Measurements from ENCODE around the gene ELF5.

ELF5 gene

DNA sequence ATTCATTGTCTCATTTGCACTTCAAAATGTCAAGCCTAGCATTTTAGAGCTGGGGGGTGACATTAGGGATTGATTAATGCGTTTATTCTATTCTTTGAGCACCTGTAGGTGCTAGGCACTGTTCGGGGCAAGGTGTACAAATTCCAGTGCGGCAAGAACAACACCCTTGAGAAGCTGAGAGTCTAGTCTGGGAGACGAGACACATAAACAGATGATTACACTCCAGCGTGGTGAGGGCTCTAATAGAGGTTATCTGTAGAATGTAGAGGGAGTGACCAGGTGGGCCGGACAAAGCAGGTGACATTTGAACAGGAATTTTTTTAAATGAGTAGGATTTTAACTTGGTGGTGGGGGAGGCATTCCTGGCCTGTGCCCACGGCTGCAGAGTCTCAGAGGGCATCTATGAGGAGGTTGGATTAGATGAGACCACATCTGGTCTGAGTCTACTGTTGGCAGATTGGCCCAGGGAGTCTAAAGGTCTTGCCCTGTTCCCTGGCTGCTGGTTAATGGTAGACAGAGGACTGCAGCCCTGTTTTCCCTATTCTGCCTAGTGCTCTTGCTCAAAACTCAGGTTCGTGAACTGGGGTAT, 73.9 kb downstream of the ELF5 start:
- no peak for TF ChIP-seq EZH2phosphoT487 (conservative IDR thresholded peaks at IDR 0.05; ENCODE audit: low read length)
- TF ChIP-seq, protein P1, sequence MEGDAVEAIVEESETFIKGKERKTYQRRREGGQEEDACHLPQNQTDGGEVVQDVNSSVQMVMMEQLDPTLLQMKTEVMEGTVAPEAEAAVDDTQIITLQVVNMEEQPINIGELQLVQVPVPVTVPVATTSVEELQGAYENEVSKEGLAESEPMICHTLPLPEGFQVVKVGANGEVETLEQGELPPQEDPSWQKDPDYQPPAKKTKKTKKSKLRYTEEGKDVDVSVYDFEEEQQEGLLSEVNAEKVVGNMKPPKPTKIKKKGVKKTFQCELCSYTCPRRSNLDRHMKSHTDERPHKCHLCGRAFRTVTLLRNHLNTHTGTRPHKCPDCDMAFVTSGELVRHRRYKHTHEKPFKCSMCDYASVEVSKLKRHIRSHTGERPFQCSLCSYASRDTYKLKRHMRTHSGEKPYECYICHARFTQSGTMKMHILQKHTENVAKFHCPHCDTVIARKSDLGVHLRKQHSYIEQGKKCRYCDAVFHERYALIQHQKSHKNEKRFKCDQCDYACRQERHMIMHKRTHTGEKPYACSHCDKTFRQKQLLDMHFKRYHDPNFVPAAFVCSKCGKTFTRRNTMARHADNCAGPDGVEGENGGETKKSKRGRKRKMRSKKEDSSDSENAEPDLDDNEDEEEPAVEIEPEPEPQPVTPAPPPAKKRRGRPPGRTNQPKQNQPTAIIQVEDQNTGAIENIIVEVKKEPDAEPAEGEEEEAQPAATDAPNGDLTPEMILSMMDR (IDR thresholded peaks at IDR 0.05; ENCODE audit: insufficient read depth, low read length, poor library complexity, severe bottlenecking): no peak
- Histone ChIP-seq H3K9me3 (ENCODE audit: insufficient read depth, low read length) (no peaks in the 10 kb centered on the region), H3K27me3 (ENCODE audit: low read length) (no peaks in the 10 kb centered on the region), H3K27ac (ENCODE audit: low read depth, low read length) (peak overlapping the region; percentile 66; the same call in 1 of the 2 replicates), H2AFZ (ENCODE audit: low read depth, low read length, severe bottlenecking) (peak overlapping the region; percentile 89), H3K9me2 (replicated peaks; ENCODE audit: insufficient read depth, low read length) (no peaks in the 10 kb centered on the region), H3K9ac (ENCODE audit: low read length) (peak overlapping the region; percentile 68), H4K20me1 (ENCODE audit: low read depth, low read length) (no peaks in the 10 kb centered on the region), H3K4me2 (ENCODE audit: low read depth, low read length, poor library complexity, severe bottlenecking) (peak overlapping the region; percentile 90), H3K79me2 (ENCODE audit: insufficient read depth, low read length) (peaks cover 10% of the 10 kb centered on the region), H3K36me3 (ENCODE audit: low read length) (no peaks in the 10 kb centered on the region; the same call in 1 of the 2 replicates), H3F3A (ENCODE audit: insufficient read depth) (no peaks in the 10 kb centered on the region), H3K4me3 (ENCODE audit: insufficient read depth, low read length, poor library complexity, severe bottlenecking) (peak overlapping the region; percentile 75)

DNA sequence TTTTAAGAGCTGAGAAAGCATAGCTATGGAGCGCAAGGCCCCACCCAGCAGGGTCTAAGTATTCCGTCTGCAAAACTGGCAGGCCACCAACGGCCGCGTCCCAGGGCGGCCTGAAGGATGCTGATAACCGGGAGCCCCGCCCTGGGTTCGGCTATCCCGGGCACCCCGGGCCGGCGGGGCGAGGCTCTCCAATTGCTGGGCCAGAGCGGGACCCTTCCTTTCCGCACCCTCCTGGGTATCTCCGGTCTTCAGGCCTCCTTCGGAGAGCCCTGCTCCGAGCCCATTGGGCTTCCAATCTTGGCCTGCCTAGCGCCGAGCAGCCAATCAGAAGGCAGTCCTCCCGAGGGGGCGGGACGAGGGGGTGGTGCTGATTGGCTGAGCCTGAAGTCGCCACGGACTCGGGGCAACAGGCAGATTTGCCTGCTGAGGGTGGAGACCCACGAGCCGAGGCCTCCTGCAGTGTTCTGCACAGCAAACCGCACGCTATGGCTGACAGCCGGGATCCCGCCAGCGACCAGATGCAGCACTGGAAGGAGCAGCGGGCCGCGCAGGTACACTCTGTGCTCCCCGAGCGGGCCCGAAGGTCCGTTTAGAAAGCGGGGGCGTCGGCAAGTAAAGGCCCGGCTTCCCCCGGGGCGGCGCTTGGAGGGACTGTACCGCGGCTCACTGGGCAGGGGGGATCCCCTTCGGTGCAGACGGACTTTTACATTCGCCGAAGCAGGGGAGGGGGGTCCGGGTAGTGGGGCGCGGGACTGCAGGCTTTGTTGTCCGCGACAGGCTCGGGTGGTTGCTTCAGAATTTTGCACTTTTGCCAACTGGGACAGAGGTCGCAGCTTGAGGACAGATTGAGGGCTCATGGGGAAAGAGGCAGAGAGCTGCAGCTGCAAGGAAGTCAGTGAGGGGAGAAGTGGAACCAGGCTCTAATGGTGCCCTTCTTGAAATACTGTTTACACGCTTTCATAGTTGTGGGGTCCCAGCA, 74.8 kb downstream of the ELF5 start, which contains the start of gene CAT:
CAT (plus strand) TSS at position 406 of the 979 bp plus-strand sequence; CDS start at position 486, 80 bp downstream.
- Histone ChIP-seq H3K27me3 (ENCODE audit: low read length) (no peaks in the 10 kb centered on the region), H3K79me2 (ENCODE audit: insufficient read depth, low read length) (peaks cover 10% of the 10 kb centered on the region), H3K9me3 (ENCODE audit: insufficient read depth, low read length) (no peaks in the 10 kb centered on the region), H3K9me2 (replicated peaks; ENCODE audit: insufficient read depth, low read length) (no peaks in the 10 kb centered on the region), H3K36me3 (ENCODE audit: low read length) (no peaks in the 10 kb centered on the region; the same call in 1 of the 2 replicates), H3K4me3 (ENCODE audit: insufficient read depth, low read length, poor library complexity, severe bottlenecking) (peak within 1 kb of the TSS; percentile 75), H3K9ac (ENCODE audit: low read length) (peak within 1 kb of the TSS; percentile 68), H3F3A (ENCODE audit: insufficient read depth) (no peaks in the 10 kb centered on the region), H3K27ac (ENCODE audit: low read depth, low read length) (peak within 1 kb of the TSS; percentile 66), H2AFZ (ENCODE audit: low read depth, low read length, severe bottlenecking) (peak within 1 kb of the TSS; percentile 99), H4K20me1 (ENCODE audit: low read depth, low read length) (no peaks in the 10 kb centered on the region), H3K4me2 (ENCODE audit: low read depth, low read length, poor library complexity, severe bottlenecking) (peak within 1 kb of the TSS; percentile 90)
- TF ChIP-seq, protein P1 (IDR thresholded peaks at IDR 0.05; ENCODE audit: insufficient read depth, low read length, poor library complexity, severe bottlenecking): no peak
- TF ChIP-seq EZH2phosphoT487 (conservative IDR thresholded peaks at IDR 0.05; ENCODE audit: low read length): no peak

DNA sequence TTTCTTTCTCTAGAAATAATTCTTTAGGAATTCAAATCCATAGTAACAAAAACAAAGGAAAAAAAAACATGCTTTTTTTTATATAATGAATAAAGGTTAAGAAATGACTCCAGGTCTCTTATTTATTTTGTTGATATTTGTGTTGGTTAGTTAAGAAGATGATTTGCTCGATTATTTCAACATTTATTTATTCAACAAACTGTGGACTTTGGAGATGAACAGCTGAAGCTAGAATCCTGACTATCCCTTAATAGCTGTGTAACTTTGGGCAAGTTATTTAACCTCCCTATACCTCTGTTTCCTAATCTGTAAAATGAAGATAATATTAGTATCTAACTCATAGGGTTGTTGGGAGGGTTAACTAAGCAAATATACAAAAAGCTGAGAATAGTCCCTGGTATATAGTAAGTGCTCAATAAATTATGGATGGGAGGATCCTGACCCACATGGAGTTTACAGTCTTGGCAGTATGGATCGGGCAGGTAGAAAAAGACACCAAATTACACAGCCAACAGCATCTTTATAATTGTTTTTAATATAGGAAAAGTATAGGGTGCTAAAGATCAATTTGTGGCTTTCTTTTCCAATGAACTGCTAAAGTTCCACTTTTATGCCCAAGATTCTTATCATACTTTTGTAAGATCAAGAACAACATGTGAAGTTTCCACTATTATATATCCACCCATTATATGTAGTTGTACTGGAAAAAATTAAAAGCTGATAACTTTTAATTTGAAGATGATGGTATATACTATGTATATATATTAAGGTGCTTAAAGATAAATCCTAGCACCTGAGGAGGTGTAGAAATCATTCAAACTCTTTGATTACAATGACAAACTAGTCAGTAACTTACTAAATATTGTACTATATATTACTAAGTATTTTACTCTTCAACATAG, 76.1 kb downstream of the ELF5 start:
- peaks cover 10% of the 10 kb centered on the region for H3K79me2 ChIP-seq (ENCODE audit: insufficient read depth, low read length)
- no peak overlapping the region for H3K27ac ChIP-seq (ENCODE audit: low read depth, low read length)
- H3K9me2 ChIP-seq (replicated peaks; ENCODE audit: insufficient read depth, low read length): no peaks in the 10 kb centered on the region
- H4K20me1 ChIP-seq (ENCODE audit: low read depth, low read length): no peaks in the 10 kb centered on the region
- H3K27me3 ChIP-seq (ENCODE audit: low read length): no peaks in the 10 kb centered on the region
- H3K9me3 ChIP-seq (ENCODE audit: insufficient read depth, low read length): no peaks in the 10 kb centered on the region
- no peak for TF ChIP-seq EZH2phosphoT487 (conservative IDR thresholded peaks at IDR 0.05; ENCODE audit: low read length)
- TF ChIP-seq, protein P1 (IDR thresholded peaks at IDR 0.05; ENCODE audit: insufficient read depth, low read length, poor library complexity, severe bottlenecking): no peak
- peak overlapping the region; percentile 68; the same call in 1 of the 2 replicates for H3K9ac ChIP-seq (ENCODE audit: low read length)
- no peaks in the 10 kb centered on the region for H3F3A ChIP-seq (ENCODE audit: insufficient read depth)
- no peaks in the 10 kb centered on the region; the same call in 1 of the 2 replicates for H3K36me3 ChIP-seq (ENCODE audit: low read length)
- peak overlapping the region; percentile 99 for H2AFZ ChIP-seq (ENCODE audit: low read depth, low read length, severe bottlenecking)
- peak overlapping the region; percentile 75 for H3K4me3 ChIP-seq (ENCODE audit: insufficient read depth, low read length, poor library complexity, severe bottlenecking)
- H3K4me2 ChIP-seq (ENCODE audit: low read depth, low read length, poor library complexity, severe bottlenecking): peak overlapping the region; percentile 90
